ENCODE measurements around the gene DNAAF5. TPM values are rescaled to one million over a fixed set of nuclear protein-coding genes. Genes with fewer than 3 reads are reported as not detected.

The DNAAF5 gene
- total RNA-seq, 2 experiments from 2014 or later = 36.4 to 36.8 TPM

DNA sequence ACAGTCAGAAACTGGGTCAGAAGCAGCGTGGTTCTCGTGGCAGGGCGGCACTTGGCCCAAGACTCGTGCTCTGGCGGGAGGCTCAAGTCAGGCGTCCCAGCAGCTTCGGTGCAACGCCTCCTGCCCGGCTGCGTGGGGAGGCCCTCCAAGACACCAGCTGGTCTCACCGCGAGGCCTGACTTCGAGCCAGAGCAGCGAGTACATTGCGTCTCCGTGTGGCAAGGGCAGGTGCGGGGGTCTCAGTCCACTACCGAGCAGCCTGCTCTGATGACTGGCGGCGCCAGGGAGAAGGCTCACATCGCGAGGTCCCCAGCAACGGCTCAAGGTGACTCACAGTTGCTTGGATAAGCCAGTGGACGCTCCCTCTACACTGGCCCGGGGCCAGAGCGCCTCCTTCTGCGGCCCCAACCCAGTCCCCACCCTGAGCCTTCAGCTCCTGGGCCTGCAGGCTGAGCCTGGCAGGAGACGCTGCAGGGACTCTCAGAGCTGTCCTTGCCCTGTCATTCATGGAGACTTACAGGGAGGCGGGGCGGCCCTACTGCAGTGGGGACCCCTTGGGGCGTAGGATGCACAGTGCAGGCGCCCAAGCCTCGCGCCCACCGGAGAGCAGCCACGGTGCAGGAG lies 42.5 kb downstream of the DNAAF5 start:
- no peaks in the 10 kb centered on the region for H3K27me3 Mint-ChIP-seq
- H3K4me3 Mint-ChIP-seq = no peak overlapping the region
- CTCF ChIA-PET = no interaction called here
- TF ChIP-seq, protein P1, sequence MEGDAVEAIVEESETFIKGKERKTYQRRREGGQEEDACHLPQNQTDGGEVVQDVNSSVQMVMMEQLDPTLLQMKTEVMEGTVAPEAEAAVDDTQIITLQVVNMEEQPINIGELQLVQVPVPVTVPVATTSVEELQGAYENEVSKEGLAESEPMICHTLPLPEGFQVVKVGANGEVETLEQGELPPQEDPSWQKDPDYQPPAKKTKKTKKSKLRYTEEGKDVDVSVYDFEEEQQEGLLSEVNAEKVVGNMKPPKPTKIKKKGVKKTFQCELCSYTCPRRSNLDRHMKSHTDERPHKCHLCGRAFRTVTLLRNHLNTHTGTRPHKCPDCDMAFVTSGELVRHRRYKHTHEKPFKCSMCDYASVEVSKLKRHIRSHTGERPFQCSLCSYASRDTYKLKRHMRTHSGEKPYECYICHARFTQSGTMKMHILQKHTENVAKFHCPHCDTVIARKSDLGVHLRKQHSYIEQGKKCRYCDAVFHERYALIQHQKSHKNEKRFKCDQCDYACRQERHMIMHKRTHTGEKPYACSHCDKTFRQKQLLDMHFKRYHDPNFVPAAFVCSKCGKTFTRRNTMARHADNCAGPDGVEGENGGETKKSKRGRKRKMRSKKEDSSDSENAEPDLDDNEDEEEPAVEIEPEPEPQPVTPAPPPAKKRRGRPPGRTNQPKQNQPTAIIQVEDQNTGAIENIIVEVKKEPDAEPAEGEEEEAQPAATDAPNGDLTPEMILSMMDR (IDR thresholded peaks at IDR 0.05) = no peak
- no peak overlapping the region for H3K27ac Mint-ChIP-seq
- POLR2A ChIA-PET = no interaction called here
- DNase-seq = peak; percentile 20
- intact Hi-C loops (cut with micrococcal nuclease) = no loop called here
- no peaks in the 10 kb centered on the region for H3K4me1 Mint-ChIP-seq (ENCODE audit: low read depth)
- peak; percentile 68 for ATAC-seq
- peaks cover 22% of the 10 kb centered on the region for H3K36me3 Mint-ChIP-seq (ENCODE audit: low read depth)
- H3K9me3 Mint-ChIP-seq = no peaks in the 10 kb centered on the region

DNA sequence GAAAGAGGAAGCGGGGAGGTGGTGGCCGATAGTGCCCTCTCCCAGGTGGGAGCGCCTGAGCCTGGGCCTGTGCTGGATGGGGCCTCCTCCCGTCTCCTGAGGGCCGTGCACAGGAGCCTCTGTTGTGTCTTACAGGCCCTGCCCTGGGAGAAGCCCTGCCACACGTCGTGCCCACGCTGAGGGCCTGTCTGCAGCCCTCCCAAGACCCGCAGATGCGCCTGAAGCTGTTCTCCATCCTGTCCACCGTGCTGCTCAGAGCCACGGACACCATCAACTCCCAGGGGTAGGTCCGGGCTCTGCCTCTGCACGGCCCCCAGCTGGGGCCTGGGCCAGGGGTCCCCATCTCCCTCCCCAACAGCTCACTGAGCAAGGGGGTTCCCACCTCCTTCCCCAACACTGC lies 43.8 kb downstream of the DNAAF5 start:
- Mint-ChIP-seq H3K36me3 (ENCODE audit: low read depth) (peaks cover 15% of the 10 kb centered on the region), H3K27ac (no peak overlapping the region), H3K4me1 (ENCODE audit: low read depth) (no peaks in the 10 kb centered on the region), H3K27me3 (no peaks in the 10 kb centered on the region), H3K9me3 (no peaks in the 10 kb centered on the region), H3K4me3 (no peak overlapping the region)
- ATAC-seq = no peak
- intact Hi-C loops (cut with micrococcal nuclease) = loop anchor here (5.0 kb wide), 1 partner anchor 448 kb away; no protein-coding TSS in a partner anchor
- TF ChIP-seq, protein P1 (IDR thresholded peaks at IDR 0.05) = no peak
- CTCF ChIA-PET = no interaction called here
- DNase-seq = no peak
- POLR2A ChIA-PET = no interaction called here

DNA sequence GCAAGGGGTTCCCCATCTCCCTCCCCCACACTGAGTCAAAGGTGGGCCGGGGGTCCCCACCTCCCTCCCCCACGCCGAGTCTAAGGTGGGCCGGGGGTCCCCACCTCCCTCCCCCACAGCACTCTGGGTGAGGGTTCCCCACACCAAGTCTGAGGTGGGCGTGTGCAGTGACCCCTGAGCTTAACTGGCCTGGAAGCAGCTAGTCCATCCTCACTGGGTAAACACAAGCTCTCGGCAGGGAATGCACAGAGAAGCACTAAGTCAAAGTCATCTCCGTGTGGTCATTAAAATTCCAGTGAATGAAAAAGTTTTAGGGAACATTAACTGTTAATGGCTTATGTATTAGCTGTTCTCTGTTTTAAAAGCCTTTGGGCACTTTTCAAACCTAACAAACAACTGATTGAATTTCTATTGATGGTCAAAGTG lies 44.3 kb downstream of the DNAAF5 start:
- Mint-ChIP-seq H3K4me1 (ENCODE audit: low read depth) (no peaks in the 10 kb centered on the region), H3K9me3 (no peaks in the 10 kb centered on the region), H3K4me3 (no peak overlapping the region), H3K27me3 (no peaks in the 10 kb centered on the region), H3K36me3 (ENCODE audit: low read depth) (peaks cover 18% of the 10 kb centered on the region), H3K27ac (no peak overlapping the region)
- TF ChIP-seq, protein P1 (IDR thresholded peaks at IDR 0.05) = no peak
- no peak for DNase-seq
- POLR2A ChIA-PET = interaction anchor here (1.1 kb wide), 1 partner anchor 9 kb away, joined by 3 read pairs; no protein-coding TSS in a partner anchor
- intact Hi-C loops (cut with micrococcal nuclease) = loop anchor here (5.0 kb wide), 1 partner anchor 448 kb away; no protein-coding TSS in a partner anchor
- CTCF ChIA-PET = no interaction called here
- no peak for ATAC-seq

DNA sequence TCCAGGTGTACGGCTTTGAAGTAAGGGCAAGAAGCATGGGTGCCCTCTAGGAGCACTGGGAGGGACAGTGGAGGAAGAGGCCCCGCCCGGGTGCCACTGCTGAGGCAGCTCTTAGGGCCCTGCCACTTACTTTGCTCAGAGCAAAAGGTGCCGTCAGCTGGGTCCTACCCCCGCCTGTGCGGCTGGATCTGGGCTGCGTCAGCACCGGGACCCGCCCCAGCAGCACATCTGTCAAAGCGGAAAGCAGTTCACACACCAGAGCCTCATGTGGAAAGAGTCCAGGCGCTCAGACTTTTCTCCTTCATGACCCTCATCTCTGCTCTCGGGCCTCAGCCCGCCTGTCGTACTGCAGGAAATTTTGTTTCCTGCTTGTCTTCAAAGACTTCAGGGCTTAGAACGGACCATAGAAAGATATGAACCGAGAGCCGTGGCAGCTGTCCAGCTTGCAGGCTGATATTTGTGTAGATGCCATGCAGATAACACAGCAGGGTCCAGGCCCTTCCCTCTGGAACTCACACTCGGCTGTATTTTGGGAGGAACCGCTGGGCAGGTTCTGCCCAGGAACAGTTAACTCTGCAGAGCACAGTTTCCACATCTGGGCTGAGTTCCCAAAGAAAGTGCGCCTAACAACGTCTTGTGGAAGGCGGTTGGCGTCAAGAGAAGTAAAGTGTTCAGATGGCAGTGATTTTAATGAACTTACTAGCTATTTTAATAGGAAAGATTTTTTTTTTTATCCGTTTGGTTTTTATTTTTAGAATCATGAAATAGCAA lies 44.9 kb downstream of the DNAAF5 start:
- no peak overlapping the region for H3K27ac Mint-ChIP-seq

More for the DNA sequence above, 44.9 kb downstream of the DNAAF5 start:
- TF ChIP-seq, protein P1 (IDR thresholded peaks at IDR 0.05) = no peak
- ATAC-seq (no peak), DNase-seq (no peak)
- intact Hi-C loops (cut with micrococcal nuclease) = loop anchor here (5.0 kb wide), 1 partner anchor 449 kb away; no protein-coding TSS in a partner anchor
- H3K4me3 Mint-ChIP-seq = no peak overlapping the region
- H3K4me1 Mint-ChIP-seq (ENCODE audit: low read depth) = no peaks in the 10 kb centered on the region
- peaks cover 20% of the 10 kb centered on the region for H3K36me3 Mint-ChIP-seq (ENCODE audit: low read depth)
- ChIA-PET POLR2A (interaction anchor here (1.1 kb wide), 1 partner anchor 10 kb away, joined by 3 read pairs; no protein-coding TSS in a partner anchor), CTCF (interaction anchor here (0.6 to 3.4 kb wide), 3 partner anchors 188 to 455 kb away, joined by 3 to 11 read pairs (median 3); no protein-coding TSS in a partner anchor)
- no peaks in the 10 kb centered on the region for H3K27me3 Mint-ChIP-seq
- H3K9me3 Mint-ChIP-seq = no peaks in the 10 kb centered on the region

Data from activated CD8-positive, alpha-beta T cell treated with anti-CD3 and anti-CD28 coated beads for 36 hours (primary cell).